Coronary artery (tissue), 2 donors: ENCODE measurements around the gene C1GALT1C1.
"Not testable (repeated sequence)": the region's sequence is repeated elsewhere in the genome, so short reads cannot be mapped to it uniquely, and the experiment has no call there.

ENCODE experiments used
- DNase-seq: peaks from one replicate; pipeline ENCODE4 v3.0.0-alpha.2; 2017; ENCODE audit warnings: low spot score
- H3K27ac ChIP-seq, 2 donors: fragments of 200-600 bp; sonication (generic); one replicate each; pipeline ENCODE4 v1.5.1; 2016 to 2019
- H3K4me3 ChIP-seq: fragments of 200-600 bp; sonication (generic); 2 replicates; pipeline ENCODE4 v1.5.1; 2016; ENCODE audit warnings: mild to moderate bottlenecking, moderate library complexity
- CTCF ChIP-seq: fragments of 200-600 bp; sonication (generic); IDR thresholded peaks from one replicate; pipeline ENCODE4 v1.5.1; 2019; ENCODE audit warnings: antibody characterized with exemption

C1GALT1C1 gene

DNA sequence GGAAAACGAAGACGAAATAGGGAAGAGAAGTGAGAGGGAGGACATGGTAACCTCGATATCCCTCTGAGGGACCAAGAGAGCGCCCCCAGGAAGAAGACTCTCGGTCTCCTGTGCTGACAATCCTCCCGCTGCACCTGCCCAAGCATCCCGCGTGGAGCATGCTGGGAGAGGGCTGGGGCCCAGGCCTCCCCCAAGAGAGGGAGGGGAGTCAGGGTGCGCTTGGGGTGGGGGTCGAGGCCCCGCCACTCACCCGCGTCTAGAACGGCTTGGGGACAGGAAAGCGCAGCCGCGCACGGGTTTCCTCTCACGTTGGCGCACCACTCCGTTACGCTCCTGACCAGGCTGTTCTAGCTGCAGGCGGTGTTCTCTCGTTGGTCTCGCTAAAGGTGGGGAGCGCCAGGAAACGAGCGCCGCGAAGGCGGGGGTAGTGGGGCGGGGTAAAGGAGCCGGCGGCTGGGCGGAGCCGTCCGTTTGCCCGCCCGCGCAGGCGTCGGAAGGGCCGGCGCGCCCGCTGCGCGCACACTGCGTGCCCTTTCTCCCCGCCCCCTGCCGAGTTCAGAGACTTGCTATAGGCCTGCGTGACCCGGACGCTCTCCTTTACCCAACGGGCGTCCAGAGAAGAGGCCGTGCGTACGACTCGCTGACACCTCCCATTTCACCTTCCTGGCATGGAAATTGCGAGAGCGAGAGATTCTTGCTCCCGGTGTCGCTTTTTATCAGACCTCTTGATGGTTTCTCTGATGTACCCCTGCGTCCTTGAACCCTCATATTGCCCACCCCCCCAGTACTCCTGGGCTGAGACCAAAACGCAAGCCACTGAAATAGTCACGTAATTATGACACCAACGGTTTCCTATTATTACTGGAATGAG is at the start of gene C1GALT1C1:
Gene C1GALT1C1, minus strand, starts transcription at position 388 of the 871 bp plus-strand sequence. CDS start 2,888 bp downstream, outside the sequence.
- no peak for TF ChIP-seq CTCF
- Histone ChIP-seq H3K4me3 (peak within 1 kb of the TSS; percentile 82), H3K27ac (peak within 1 kb of the TSS; percentile 78 to 92)
- DNase-seq: peak; percentile 93

GRCh38 chrX:120677004-120677652 is 47.3 kb upstream of the C1GALT1C1 start:
- no peak overlapping the region for H3K27ac ChIP-seq
- TF ChIP-seq CTCF: no peak

GRCh38 chrX:120672841-120673530 is 43.1 kb upstream of the C1GALT1C1 start:
- Histone ChIP-seq H3K4me3 (no peak overlapping the region), H3K27ac (peak overlapping the region; percentile 67)
- DNase-seq: no peak
- TF ChIP-seq CTCF: no peak

More at GRCh38 chrX:120677004-120677652, 47.3 kb upstream of the C1GALT1C1 start:
- H3K4me3 ChIP-seq: no peak overlapping the region
- no peak for DNase-seq

GRCh38 chrX:120672389-120672788 is 42.5 kb upstream of the C1GALT1C1 start:
- peak overlapping the region; percentile 67 for H3K27ac ChIP-seq
- DNase-seq: no peak
- no peak overlapping the region for H3K4me3 ChIP-seq
- no peak for TF ChIP-seq CTCF

DNA sequence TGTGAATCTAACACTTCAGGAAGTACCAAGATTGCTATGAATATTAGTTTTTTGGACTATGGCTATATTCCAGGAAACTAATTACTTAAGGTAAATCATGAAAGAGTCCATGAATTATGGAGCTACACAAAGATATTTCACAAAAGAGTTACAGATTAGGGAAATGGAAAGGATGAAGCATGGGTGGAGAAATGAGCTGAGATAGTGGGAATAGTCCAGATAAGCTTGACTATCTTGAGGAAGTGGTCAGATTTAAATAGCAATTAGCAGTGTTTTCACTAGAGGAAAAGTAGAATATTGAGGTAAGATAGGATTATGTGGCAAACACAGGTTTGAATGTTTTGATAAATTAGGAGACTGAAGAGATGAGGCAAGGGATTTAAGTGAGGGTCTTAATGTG is 42.1 kb upstream of the C1GALT1C1 start:
- Histone ChIP-seq H3K4me3 (no peak overlapping the region), H3K27ac (peak overlapping the region; percentile 52 to 59)
- DNase-seq: no peak
- no peak for TF ChIP-seq CTCF

DNA sequence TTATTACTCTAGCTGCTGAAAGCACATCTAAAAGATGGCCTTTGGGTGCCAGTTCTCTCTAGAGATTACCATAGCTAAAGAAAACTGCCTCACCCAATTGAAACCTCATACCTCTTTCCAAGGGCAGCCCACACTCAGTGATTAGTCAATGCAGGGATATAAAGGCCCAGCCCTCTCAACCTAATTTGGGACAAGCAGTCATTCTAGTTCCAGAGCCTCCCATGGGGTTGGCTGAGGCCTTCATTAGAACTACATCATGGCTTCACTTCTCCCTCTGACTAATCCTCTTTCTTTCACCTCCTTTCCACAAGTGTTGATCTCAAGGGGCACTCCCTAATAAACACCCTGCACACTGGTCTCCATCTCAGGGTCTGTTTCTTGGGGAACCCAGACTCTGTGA is 38.5 kb upstream of the C1GALT1C1 start:
- Histone ChIP-seq H3K4me3 (no peak overlapping the region), H3K27ac (no peak overlapping the region)
- no peak for TF ChIP-seq CTCF
- DNase-seq: no peak

DNA sequence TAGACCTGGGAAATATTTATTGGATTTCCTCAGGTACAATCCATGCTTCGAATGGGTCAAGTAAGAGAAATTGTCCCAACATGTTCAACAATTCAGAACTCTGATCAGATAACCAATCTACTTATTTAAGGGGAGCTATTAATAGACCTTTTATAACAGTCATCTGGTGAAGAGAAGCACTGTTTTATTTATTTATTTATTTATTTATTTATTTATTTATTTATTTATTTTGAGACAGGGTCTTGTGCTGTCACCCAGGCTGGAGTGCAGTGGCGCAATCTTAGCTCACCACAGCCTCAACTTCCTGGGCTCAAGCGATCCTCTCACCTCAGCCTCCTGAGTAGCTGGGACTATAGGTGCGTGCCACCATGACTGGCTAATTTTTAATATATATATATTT is 34.7 kb upstream of the C1GALT1C1 start:
- DNase-seq, H3K4me3 ChIP-seq: not testable (repeated sequence)

More for the DNA sequence above, 34.7 kb upstream of the C1GALT1C1 start:
- not testable (repeated sequence) for H3K27ac ChIP-seq
